Placental pericyte (primary cell): ENCODE results near the gene NAA15. TPM values are rescaled to one million over a fixed set of nuclear protein-coding genes. Genes with fewer than 3 reads are reported as not detected.

ENCODE experiments used
- small RNA-seq: library from RNA; depleted of rRNA; stranded (forward); fragments of <200 nt; gene quantifications from one replicate; pipeline ENCODE3, GENCODE V24; 2012; ENCODE audit warnings: low replicate concordance
- total RNA-seq: library from RNA; depleted of rRNA; stranded (reverse); fragments of >200 nt; gene quantifications from 2 replicates; pipeline ENCODE4 v1.2.3, GENCODE V29; 2012

The NAA15 gene
- 27.6 and 59.1 TPM in 2 replicates for total RNA-seq

DNA sequence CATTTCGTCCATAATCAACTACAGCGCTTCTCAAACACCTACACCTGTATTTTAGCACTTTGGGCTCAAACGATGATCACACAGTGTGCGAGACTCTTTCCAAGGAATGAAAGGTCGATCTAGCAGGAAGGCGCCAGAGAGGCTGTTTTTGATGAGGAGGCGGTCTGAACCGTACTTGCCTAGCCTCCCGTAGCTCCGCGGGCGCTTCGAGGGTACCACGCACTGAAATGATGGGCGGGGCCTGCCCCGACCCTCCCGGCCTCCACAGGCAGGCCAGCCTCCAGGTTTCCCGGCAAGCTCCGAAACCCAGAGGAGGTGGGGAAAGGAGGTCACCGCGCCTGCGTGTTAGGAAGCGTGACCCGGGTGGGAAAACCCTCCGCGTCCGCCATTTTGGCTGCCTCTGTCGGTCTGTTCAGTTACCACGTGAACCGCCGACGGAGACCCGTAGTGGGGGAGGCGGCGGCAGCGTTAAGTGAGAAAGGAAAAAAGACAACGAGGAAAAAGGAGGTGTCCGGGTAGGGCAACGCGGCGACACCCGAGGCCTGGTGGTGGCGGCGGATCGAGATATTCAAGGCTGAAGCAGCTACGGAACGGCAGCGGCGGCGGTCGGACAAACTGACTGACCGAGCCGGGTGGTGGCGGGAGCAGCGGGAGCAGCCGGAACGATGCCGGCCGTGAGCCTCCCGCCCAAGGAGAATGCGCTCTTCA is at the start of gene NAA15:
NAA15 (plus strand) TSS at position 393 of the 708 bp plus-strand sequence; CDS start at position 666, 273 bp downstream.

GRCh38 chr4:139279760-139280620 is 21.3 kb upstream of the NAA15 start, which contains the start of gene MGARP:
MGARP (minus strand) TSS chr4:139280225; CDS start chr4:139280158, 67 bp downstream.

DNA sequence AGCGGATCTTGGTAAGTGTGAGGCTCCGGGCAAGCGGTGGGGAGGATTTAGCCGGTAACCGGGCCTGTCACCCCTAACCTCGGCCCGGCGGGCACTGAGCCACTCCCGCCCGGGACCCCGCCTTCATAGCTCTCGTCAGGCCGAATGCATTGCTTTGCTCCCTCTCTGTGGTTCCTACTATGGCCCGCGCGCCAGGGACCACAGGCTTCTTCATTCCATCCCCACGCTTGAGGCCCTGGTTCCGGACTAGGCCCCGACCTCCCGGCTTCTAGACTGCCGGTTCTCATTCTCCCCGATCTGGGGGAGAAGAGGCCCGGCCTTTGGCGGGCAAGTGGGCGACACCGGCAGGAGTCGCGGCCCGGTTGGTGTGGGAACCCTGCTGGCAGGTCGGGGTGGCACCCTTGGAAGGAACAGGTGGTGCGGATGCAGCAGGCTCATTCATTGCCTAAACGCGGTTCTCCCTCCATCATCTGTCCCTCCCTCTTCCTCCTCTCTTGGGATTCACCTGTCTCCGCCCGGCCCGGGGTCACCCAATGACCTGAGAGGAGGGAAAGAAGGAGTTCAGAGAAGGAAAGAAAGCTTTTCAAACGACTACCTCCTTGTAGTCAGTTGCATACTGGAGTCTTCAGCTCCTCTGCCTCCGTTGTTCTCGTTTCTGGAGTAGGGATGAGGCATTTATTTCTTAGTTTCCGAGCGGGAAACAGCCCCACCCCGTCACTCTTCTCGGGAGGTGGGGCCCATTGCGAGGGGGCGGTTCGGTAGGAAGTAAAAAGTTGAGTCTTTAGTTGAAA is 711 bp downstream of the NAA15 start, which contains the start of gene NDUFC1:
NDUFC1 (minus strand) TSS at position 657 of the 791 bp plus-strand sequence. CDS start 6,679 bp downstream, outside the sequence.

DNA sequence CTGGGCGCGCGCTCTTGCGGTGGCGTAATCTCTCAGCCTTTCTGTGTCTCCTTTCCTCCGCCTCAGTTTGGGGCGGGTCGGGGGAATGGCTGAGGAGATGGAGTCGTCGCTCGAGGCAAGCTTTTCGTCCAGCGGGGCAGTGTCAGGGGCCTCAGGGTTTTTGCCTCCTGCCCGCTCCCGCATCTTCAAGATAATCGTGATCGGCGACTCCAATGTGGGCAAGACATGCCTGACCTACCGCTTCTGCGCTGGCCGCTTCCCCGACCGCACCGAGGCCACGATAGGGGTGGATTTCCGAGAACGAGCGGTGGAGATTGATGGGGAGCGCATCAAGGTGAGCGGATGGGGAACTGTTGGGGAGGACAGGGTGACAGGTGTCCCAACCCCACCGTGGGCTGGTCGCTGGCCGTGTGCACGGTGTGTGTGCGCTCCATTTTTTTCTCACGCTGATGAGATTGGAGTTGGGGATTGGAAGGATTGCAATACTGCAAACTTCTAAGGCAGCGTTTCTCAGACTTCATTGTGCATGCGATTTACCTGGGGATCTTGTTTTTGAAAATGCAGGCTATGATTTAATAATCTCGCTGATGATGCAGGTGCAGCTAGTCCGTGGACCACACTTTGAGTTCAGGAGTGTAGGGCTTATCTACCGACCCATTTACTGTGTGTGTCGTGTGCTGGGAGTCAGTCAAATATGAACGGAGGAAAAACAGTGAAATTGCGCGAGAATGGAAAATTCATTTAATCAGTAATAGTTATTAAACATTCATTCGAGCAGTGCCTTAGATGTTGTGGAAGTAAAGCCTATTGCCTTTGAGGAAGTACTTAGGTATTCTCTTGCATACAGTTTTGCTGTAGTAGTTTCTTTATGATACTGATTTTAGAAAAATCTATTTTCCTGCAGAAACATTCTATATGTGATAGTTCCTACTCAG is 153.1 kb downstream of the NAA15 start, which contains the start of gene RAB33B:
RAB33B (plus strand) TSS at position 11 of the 935 bp plus-strand sequence; CDS start at position 86, 75 bp downstream.

Small RNA genes within 50 kb of the gene (small RNA-seq; reads per million reads assigned to genes)
- gene RF01225 (not detected), gene RNU6-1074P (not detected), gene RNU6-1214P (not detected)

Other genes with a start within 250 kb of the NAA15 start
- 32.8 and 34.8 TPM in 2 replicates for gene ELF2, start 124.3 kb upstream of the NAA15 start, total RNA-seq
- gene MGARP, start 21.3 kb upstream of the NAA15 start, total RNA-seq, result 2.3 and 3.3 TPM in 2 replicates
- 14.7 and 17.2 TPM in 2 replicates for gene NDUFC1, start 972 bp downstream of the NAA15 start, total RNA-seq
- gene RAB33B, start 152.6 kb downstream of the NAA15 start, total RNA-seq, result 11.7 and 13.3 TPM in 2 replicates